Right atrium auricular region (tissue), 2 donors: Measurements from ENCODE around the gene ZNF554. TPM values are rescaled to one million over a fixed set of nuclear protein-coding genes. Genes with fewer than 3 reads are reported as not detected.

Source experiments
- DNase-seq: peaks from one replicate; pipeline ENCODE4 v3.0.0-alpha.2; 2019; ENCODE audit warnings: low spot score
- H3K27ac ChIP-seq, 2 donors: fragments of 200-600 bp; sonication (generic); 1 replicate in 1 of 2; 2 replicates in 1 of 2; pipeline ENCODE4 v1.5.1; 2016 to 2019
- H3K27me3 ChIP-seq, 2 donors: fragments of 200-600 bp; sonication (generic); one replicate each; pipeline versions ENCODE4 v1.5.1 to v1.6.0; 2017 to 2019
- H3K36me3 ChIP-seq: fragments of 200-600 bp; sonication (generic); one replicate; pipeline ENCODE4 v1.5.1; 2016
- H3K4me1 ChIP-seq, 2 donors: fragments of 200-600 bp; sonication (generic); one replicate each; pipeline versions ENCODE4 v1.5.1 to v1.6.0; 2017 to 2019
- H3K4me3 ChIP-seq, 2 donors: fragments of 200-600 bp; sonication (generic); 1 replicate in 1 of 2; 2 replicates in 1 of 2; pipeline ENCODE4 v1.5.1; 2017 to 2019; ENCODE audit warnings: mild to moderate bottlenecking in 1 of 2, moderate library complexity in 1 of 2
- H3K9me3 ChIP-seq, 2 donors: fragments of 200-600 bp; sonication (generic); one replicate each; pipeline ENCODE4 v1.5.1; 2019
- total RNA-seq, 2 donors: library from RNA; depleted of rRNA; stranded (reverse); fragments of >200 nt; gene quantifications; one replicate each; pipeline ENCODE4 v1.1.0, GENCODE V29; 2016
- TF ChIP-seq, protein P1 (sequence below), 2 donors: fragments of 200-600 bp; sonication (generic); IDR thresholded peaks; one replicate each; pipeline ENCODE4 v1.5.1; 2019; ENCODE audit warnings: antibody characterized with exemption in 2 of 2

ZNF554 gene
- total RNA-seq, 2 donors from 2014 or later: 3.5 to 6.0 TPM

GRCh38 chr19:2856457-2857050, 36.9 kb downstream of the ZNF554 start:
- TF ChIP-seq, protein P1, sequence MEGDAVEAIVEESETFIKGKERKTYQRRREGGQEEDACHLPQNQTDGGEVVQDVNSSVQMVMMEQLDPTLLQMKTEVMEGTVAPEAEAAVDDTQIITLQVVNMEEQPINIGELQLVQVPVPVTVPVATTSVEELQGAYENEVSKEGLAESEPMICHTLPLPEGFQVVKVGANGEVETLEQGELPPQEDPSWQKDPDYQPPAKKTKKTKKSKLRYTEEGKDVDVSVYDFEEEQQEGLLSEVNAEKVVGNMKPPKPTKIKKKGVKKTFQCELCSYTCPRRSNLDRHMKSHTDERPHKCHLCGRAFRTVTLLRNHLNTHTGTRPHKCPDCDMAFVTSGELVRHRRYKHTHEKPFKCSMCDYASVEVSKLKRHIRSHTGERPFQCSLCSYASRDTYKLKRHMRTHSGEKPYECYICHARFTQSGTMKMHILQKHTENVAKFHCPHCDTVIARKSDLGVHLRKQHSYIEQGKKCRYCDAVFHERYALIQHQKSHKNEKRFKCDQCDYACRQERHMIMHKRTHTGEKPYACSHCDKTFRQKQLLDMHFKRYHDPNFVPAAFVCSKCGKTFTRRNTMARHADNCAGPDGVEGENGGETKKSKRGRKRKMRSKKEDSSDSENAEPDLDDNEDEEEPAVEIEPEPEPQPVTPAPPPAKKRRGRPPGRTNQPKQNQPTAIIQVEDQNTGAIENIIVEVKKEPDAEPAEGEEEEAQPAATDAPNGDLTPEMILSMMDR (IDR thresholded peaks at IDR 0.05): no peak
- Histone ChIP-seq H3K4me3 (no peak overlapping the region), H3K36me3 (peaks cover 38% of the 10 kb centered on the region), H3K9me3 (peaks cover 40 to 78% of the 10 kb centered on the region in 2 donors), H3K27me3 (no peaks in the 10 kb centered on the region), H3K27ac (no peak overlapping the region), H3K4me1 (no peaks in the 10 kb centered on the region)
- no peak for DNase-seq

DNA sequence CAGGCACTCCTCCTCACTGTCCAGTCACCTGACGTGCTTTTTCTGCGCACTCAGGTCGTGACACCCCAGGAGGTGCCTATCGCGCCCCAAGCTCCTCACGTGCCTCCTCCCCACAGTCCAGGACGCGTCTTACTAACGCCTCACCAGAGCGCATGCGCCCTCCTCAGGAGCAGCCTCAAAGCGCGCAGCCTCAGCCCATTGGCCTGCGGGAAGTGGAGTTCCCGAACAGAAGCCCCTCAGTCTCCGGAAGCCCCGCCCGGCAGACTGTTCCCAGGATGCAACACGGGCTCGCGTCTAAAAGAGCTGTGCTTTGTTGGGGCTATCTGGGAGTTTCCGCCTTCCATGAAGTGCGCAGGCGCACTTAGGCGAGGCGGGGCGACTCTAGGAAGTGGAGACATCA, 39.2 kb downstream of the ZNF554 start:
- Histone ChIP-seq H3K4me3 (no peak overlapping the region), H3K27me3 (no peaks in the 10 kb centered on the region), H3K4me1 (no peaks in the 10 kb centered on the region), H3K9me3 (peaks cover 17 to 55% of the 10 kb centered on the region in 2 donors), H3K27ac (no peak overlapping the region), H3K36me3 (peaks cover 15% of the 10 kb centered on the region)
- no peak for DNase-seq
- TF ChIP-seq, protein P1 (IDR thresholded peaks at IDR 0.05): no peak

- TF ChIP-seq, protein P1 (IDR thresholded peaks at IDR 0.05): no peak
- no peaks in the 10 kb centered on the region for H3K4me1 ChIP-seq
- H3K36me3 ChIP-seq: no peaks in the 10 kb centered on the region
- H3K27ac ChIP-seq: no peak overlapping the region
- DNase-seq: no peak
- H3K4me3 ChIP-seq: no peak overlapping the region
- H3K27me3 ChIP-seq: no peaks in the 10 kb centered on the region
- H3K9me3 ChIP-seq: peaks cover 0 to 6% of the 10 kb centered on the region in 2 donors
These were observed 44.1 kb downstream of the ZNF554 start for GRCh38 chr19:2863816-2864215.

DNA sequence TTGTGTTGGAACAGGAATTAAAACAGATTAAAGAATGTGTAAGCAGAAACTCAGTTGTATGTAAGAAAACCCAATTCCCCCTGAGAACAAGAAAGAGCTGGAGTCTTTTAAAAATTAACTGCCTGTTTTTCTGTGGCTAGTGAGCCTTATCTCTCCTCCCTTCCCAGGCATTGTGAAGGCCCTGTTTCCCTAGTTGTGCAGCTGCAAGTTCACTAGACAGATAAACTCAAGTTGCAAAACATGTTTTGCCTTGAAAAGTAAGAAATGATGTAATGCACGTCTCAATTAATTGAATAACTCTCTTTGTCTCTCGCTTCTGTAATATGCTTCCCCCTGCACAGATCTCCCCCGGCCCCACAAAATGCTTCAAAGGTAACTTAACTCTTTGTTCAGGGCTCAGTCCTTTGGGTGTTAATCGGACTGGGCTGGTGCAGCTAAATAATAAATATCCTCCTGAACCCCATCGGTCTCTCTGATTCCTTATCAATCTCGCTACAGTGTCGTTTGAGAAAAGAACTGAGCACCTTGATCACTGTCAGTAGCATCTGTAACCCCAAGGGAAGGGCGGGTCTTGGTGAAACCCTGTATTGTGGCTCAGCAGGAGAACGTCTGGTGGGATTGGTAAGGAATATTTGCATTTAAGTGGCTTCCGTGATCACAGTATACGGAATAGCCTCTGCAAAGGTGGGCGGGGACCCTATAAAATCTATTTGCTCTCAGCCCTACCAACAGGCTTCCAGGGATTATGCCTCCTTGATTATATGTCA, 45.8 kb downstream of the ZNF554 start:
- Histone ChIP-seq H3K4me3 (no peak overlapping the region), H3K36me3 (no peaks in the 10 kb centered on the region), H3K4me1 (no peaks in the 10 kb centered on the region), H3K27me3 (no peaks in the 10 kb centered on the region), H3K27ac (no peak overlapping the region), H3K9me3 (no peaks in the 10 kb centered on the region)
- DNase-seq: no peak
- TF ChIP-seq, protein P1 (IDR thresholded peaks at IDR 0.05): no peak

GRCh38 chr19:2866495-2867024, 46.9 kb downstream of the ZNF554 start:
- no peaks in the 10 kb centered on the region for H3K9me3 ChIP-seq
- H3K36me3 ChIP-seq: no peaks in the 10 kb centered on the region
- TF ChIP-seq, protein P1 (IDR thresholded peaks at IDR 0.05): no peak
- H3K4me1 ChIP-seq: no peaks in the 10 kb centered on the region
- H3K27me3 ChIP-seq: no peaks in the 10 kb centered on the region
- DNase-seq: no peak
- H3K27ac ChIP-seq: no peak overlapping the region
- no peak overlapping the region for H3K4me3 ChIP-seq
